Chondrocyte (in vitro differentiated cells): ENCODE measurements around the gene APC. TPM values are rescaled to one million over a fixed set of nuclear protein-coding genes. Genes with fewer than 3 reads are reported as not detected.

Experiments used
- DNase-seq: peaks from one replicate; pipeline ENCODE4 v3.0.0; 2021; ENCODE audit warnings: mixed read lengths, low spot score
- H3K27ac Mint-ChIP-seq: one replicate; pipeline ENCODE4 v1.8.0; 2021; ENCODE audit warnings: mild to moderate bottlenecking, moderate library complexity, mixed read lengths; ENCODE audit not compliant: unreplicated experiment
- H3K27me3 Mint-ChIP-seq: 2 replicates; pipeline ENCODE4 v1.8.0; 2021; ENCODE audit warnings: low read depth, mixed read lengths
- H3K36me3 Mint-ChIP-seq: 2 replicates; pipeline ENCODE4 v1.8.0; 2021; ENCODE audit warnings: low read depth, mixed read lengths
- H3K4me1 Mint-ChIP-seq: 2 replicates; pipeline ENCODE4 v1.8.0; 2021; ENCODE audit warnings: low read depth, mild to moderate bottlenecking, mixed read lengths
- H3K4me3 Mint-ChIP-seq: one replicate; pipeline ENCODE4 v1.8.0; 2021; ENCODE audit warnings: mild to moderate bottlenecking, moderate library complexity, mixed read lengths; ENCODE audit not compliant: unreplicated experiment
- H3K9me3 Mint-ChIP-seq: 2 replicates; pipeline ENCODE4 v1.8.0; 2021; ENCODE audit warnings: low read depth, mixed read lengths
- total RNA-seq: library from RNA; stranded (reverse); gene quantifications from 3 replicates; pipeline ENCODE4 v1.2.1, GENCODE V29; 2021
- TF ChIP-seq, protein P1 (sequence below): fragments of 200-600 bp; sonication (generic); IDR thresholded peaks from 2 replicates; pipeline ENCODE4 v1.5.0; 2021; ENCODE audit warnings: antibody characterized with exemption, mild to moderate bottlenecking, moderate library complexity

The APC gene
- total RNA-seq, 1 donor from 2014 or later: 48.7 TPM

DNA sequence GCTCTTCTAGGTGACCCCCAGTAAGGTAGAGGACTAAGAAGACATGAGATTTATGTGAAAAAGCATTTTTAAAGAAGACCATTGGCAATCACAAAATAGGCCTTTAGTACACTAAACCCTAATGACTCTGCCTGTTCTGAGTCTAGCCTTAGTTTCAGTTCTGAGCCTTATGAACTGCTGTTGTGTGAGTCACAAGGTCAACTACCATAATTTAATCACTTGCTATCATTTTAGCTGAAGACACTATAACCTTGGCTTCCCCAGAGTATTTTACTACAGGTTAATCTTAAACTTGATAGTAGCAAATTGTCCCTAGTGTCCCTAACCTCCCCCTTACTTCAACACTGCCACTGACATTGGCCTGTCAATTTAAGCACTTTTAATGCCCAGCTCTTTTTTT, 34.4 kb downstream of the APC start:
- Mint-ChIP-seq H3K36me3 (peaks cover 6% of the 10 kb centered on the region), H3K4me1 (peaks cover 7% of the 10 kb centered on the region), H3K27me3 (no peaks in the 10 kb centered on the region), H3K27ac (no peak overlapping the region), H3K9me3 (no peaks in the 10 kb centered on the region), H3K4me3 (no peak overlapping the region)
- TF ChIP-seq, protein P1, sequence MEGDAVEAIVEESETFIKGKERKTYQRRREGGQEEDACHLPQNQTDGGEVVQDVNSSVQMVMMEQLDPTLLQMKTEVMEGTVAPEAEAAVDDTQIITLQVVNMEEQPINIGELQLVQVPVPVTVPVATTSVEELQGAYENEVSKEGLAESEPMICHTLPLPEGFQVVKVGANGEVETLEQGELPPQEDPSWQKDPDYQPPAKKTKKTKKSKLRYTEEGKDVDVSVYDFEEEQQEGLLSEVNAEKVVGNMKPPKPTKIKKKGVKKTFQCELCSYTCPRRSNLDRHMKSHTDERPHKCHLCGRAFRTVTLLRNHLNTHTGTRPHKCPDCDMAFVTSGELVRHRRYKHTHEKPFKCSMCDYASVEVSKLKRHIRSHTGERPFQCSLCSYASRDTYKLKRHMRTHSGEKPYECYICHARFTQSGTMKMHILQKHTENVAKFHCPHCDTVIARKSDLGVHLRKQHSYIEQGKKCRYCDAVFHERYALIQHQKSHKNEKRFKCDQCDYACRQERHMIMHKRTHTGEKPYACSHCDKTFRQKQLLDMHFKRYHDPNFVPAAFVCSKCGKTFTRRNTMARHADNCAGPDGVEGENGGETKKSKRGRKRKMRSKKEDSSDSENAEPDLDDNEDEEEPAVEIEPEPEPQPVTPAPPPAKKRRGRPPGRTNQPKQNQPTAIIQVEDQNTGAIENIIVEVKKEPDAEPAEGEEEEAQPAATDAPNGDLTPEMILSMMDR: no peak
- DNase-seq: no peak

DNA sequence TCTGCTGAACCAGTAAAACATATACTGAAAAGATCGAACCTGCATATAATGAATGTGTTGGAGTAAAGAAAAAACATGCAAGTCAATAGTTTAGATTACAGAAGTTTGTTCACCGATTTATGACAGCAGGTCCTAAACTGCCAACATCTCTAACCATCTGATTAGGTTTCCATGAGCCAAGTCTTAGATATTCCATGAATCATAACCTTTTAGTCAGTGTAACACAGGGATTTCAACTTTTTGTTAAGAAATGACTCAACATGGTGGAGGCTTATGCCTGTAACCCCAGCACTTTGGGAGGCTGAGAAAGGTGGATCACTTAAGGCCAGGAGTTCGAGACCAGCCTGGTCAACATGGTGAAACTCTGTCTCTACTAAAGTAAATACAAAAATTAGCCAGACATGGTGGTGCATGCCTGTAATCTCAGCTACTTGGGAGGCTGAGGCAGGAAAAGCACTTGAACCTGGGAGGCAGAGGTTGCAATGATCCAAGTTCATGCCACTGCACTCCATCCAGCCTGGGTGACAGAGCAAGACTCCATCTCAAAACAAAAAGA, 38.7 kb downstream of the APC start:
- Mint-ChIP-seq H3K36me3 (peaks cover 7% of the 10 kb centered on the region), H3K27ac (no peak overlapping the region), H3K4me1 (peaks cover 9% of the 10 kb centered on the region), H3K9me3 (no peaks in the 10 kb centered on the region), H3K27me3 (no peaks in the 10 kb centered on the region), H3K4me3 (no peak overlapping the region)
- DNase-seq: no peak
- TF ChIP-seq, protein P1: no peak

DNA sequence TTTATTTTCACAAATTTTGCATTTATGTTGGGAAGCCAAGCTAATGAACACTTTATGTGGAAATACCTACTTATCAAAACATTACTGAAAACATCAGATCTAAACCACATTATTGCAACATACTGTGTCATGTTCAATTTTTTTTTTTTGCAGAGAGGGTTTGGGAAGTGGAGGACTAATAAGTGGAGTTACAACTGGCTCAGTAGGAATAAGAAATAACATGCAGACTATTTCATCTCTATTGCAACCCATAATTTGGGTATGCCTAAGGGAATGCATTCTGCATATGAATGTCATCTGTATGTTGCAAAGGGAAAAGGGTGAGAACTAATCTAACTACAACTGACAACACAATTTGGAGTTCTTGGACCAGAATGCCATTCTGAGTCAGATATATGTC, 41.8 kb downstream of the APC start:
- DNase-seq: no peak
- Mint-ChIP-seq H3K4me3 (no peak overlapping the region), H3K27me3 (no peaks in the 10 kb centered on the region)

DNA sequence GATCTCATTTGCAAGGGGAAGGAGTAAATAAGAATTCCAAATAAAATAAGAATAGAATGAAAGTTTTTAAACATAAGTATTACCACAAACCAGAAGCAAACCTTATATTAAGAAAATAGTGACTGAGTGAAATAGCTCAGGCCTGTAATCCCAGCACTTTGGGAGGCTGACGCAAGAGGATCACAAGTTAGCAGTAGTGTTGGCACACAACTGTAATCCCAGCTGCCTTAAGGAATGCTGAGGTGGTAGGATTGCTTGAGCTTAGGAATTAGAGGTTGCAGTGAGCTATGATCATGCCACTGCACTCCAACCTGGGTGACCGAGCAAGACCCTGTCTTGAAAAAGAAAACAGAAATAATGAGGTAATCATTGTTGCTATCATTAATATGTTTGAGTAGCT, 47.0 kb downstream of the APC start:
- DNase-seq: no peak
- H3K27ac Mint-ChIP-seq: no peak overlapping the region
- peaks cover 13% of the 10 kb centered on the region for H3K36me3 Mint-ChIP-seq
- TF ChIP-seq, protein P1: no peak
- H3K9me3 Mint-ChIP-seq: no peaks in the 10 kb centered on the region
- H3K4me1 Mint-ChIP-seq: peaks cover under 1% of the 10 kb centered on the region
- no peaks in the 10 kb centered on the region for H3K27me3 Mint-ChIP-seq
- H3K4me3 Mint-ChIP-seq: no peak overlapping the region

More for the DNA sequence above, 41.8 kb downstream of the APC start:
- H3K9me3 Mint-ChIP-seq: no peaks in the 10 kb centered on the region
- H3K36me3 Mint-ChIP-seq: peaks cover 15% of the 10 kb centered on the region
- TF ChIP-seq, protein P1: no peak
- H3K4me1 Mint-ChIP-seq: peaks cover 4% of the 10 kb centered on the region
- no peak overlapping the region for H3K27ac Mint-ChIP-seq

DNA sequence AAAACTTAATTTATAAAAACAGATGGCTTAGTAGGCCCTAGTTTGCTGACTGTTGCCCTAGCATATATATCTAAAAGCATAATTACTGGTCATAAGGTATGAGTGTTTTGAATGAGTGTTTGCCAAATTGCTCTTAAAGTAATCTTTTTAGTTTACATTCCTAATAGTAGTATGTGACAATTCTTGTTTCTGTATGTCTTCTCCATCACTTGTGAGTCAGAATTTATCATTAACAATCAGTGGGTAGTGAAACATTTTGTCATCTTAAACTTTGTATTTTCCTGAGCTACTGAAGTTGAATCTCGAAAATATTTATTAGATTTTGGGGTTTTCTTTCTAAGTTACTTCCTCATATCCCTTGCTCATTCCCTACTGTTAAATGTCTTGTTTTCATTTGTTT, 49.6 kb downstream of the APC start:
- peaks cover 7% of the 10 kb centered on the region for H3K36me3 Mint-ChIP-seq
- no peaks in the 10 kb centered on the region for H3K27me3 Mint-ChIP-seq
- H3K9me3 Mint-ChIP-seq: no peaks in the 10 kb centered on the region
- DNase-seq: no peak
- H3K4me1 Mint-ChIP-seq: no peaks in the 10 kb centered on the region
- H3K4me3 Mint-ChIP-seq: no peak overlapping the region
- TF ChIP-seq, protein P1: no peak
- no peak overlapping the region for H3K27ac Mint-ChIP-seq
